HepG2 (cell line): Measurements from ENCODE around the gene COPZ1.

ENCODE experiments used
- ATF1 ChIP-seq: IDR thresholded peaks from 2 replicates; pipeline ENCODE4 v1.6.1; 2016; ENCODE audit warnings: mild to moderate bottlenecking, control low read depth
- CEBPZ ChIP-seq: IDR thresholded peaks from 2 replicates; pipeline ENCODE4 v1.6.1; 2012; ENCODE audit warnings: low read length, improper control_type of control experiment
- CTCF ChIP-seq: sonication (generic); formaldehyde crosslinking; IDR thresholded peaks from 2 replicates; pipeline ENCODE4 v1.5.0; 2020; ENCODE audit warnings: mild to moderate bottlenecking, missing genetic modification reagents, moderate library complexity
- HDAC2 ChIP-seq: sonication (generic); formaldehyde crosslinking; IDR thresholded peaks from 2 replicates; pipeline ENCODE4 v1.4.0; 2020; ENCODE audit warnings: missing genetic modification reagents
- HOMEZ ChIP-seq: IDR thresholded peaks from 2 replicates; pipeline ENCODE4 v1.6.1; 2016; ENCODE audit warnings: low read depth
- TCF7L2 ChIP-seq: IDR thresholded peaks from 2 replicates; pipeline ENCODE4 v1.6.1; 2011; ENCODE audit warnings: mild to moderate bottlenecking, low read depth, low read length, moderate library complexity
- ZNF710 ChIP-seq: sonication (generic); formaldehyde crosslinking; IDR thresholded peaks from 2 replicates; pipeline ENCODE4 v1.5.0; 2020; ENCODE audit warnings: mild to moderate bottlenecking, missing genetic modification reagents, borderline replicate concordance
- ZNF879 ChIP-seq: sonication (generic); formaldehyde crosslinking; IDR thresholded peaks from 2 replicates; pipeline ENCODE4 v1.8.1; 2023; ENCODE audit warnings: missing genetic modification reagents

GRCh38 chr12:54381136-54381535 is 56.2 kb downstream of the COPZ1 start:
- TF ChIP-seq CEBPZ = no peak
- TF ChIP-seq ATF1 (CRISPR knock-in tag) = no peak
- TF ChIP-seq ZNF710 (CRISPR knock-in tag) = no peak
- TF ChIP-seq TCF7L2 = no peak
- no peak for TF ChIP-seq CTCF (CRISPR knock-in tag)
- no peak for TF ChIP-seq ZNF879 (CRISPR knock-in tag)
- no peak for TF ChIP-seq HDAC2 (CRISPR knock-in tag)
- TF ChIP-seq HOMEZ (CRISPR knock-in tag) = no peak
